Activated naive CD8-positive, alpha-beta T cell treated with anti-CD3 and anti-CD28 coated beads for 36 hours (primary cell): ENCODE results near the gene TMEM235. TPM values are rescaled to one million over a fixed set of nuclear protein-coding genes. Genes with fewer than 3 reads are reported as not detected.

Source experiments
- DNase-seq: peaks from one replicate; pipeline ENCODE4 v3.0.0; 2021
- H3K27ac Mint-ChIP-seq: one replicate; pipeline ENCODE4 v1.8.0; 2022; ENCODE audit warnings: mild to moderate bottlenecking, moderate library complexity, mixed read lengths
- H3K27me3 Mint-ChIP-seq: one replicate; pipeline ENCODE4 v1.8.0; 2022; ENCODE audit warnings: mild to moderate bottlenecking, mixed read lengths
- H3K36me3 Mint-ChIP-seq: one replicate; pipeline ENCODE4 v1.8.0; 2021; ENCODE audit warnings: mild to moderate bottlenecking, mixed read lengths
- H3K4me1 Mint-ChIP-seq: one replicate; pipeline ENCODE4 v1.8.0; 2021; ENCODE audit warnings: mixed read lengths
- H3K4me3 Mint-ChIP-seq: one replicate; pipeline ENCODE4 v1.8.0; 2022; ENCODE audit warnings: mild to moderate bottlenecking, moderate library complexity, mixed read lengths
- H3K9me3 Mint-ChIP-seq: one replicate; pipeline ENCODE4 v1.8.0; 2022; ENCODE audit warnings: mixed read lengths
- total RNA-seq, 2 experiments: library from RNA; stranded (reverse); gene quantifications; one replicate each; pipeline ENCODE4 v1.2.3, GENCODE V29; 2021

TMEM235 gene
- total RNA-seq, 2 experiments from 2014 or later: not detected

DNA sequence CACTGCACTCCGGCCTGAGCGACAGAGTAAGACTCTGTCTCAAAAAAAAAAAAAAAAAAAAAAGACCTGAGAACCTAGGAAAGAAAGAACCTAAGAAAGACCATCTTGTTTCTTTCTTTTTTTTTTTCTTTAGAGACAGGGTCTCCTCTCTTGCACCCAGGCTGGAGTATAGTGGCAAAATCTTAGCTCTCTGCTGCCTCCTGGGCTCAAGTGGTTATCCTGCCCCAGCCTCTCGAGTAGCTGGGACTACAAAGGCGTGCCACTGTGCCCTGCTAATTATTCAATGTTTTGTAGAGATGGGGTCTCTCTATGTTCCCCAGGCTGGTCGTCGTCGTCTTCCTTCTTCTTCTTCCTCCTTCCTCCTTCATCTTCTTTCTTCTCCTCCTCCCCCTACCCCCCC lies 25.1 kb upstream of the TMEM235 start:
- Mint-ChIP-seq H3K4me3 (no peak overlapping the region), H3K27me3 (no peaks in the 10 kb centered on the region), H3K36me3 (no peaks in the 10 kb centered on the region), H3K4me1 (no peaks in the 10 kb centered on the region), H3K9me3 (no peaks in the 10 kb centered on the region), H3K27ac (no peak overlapping the region)
- no peak for DNase-seq

DNA sequence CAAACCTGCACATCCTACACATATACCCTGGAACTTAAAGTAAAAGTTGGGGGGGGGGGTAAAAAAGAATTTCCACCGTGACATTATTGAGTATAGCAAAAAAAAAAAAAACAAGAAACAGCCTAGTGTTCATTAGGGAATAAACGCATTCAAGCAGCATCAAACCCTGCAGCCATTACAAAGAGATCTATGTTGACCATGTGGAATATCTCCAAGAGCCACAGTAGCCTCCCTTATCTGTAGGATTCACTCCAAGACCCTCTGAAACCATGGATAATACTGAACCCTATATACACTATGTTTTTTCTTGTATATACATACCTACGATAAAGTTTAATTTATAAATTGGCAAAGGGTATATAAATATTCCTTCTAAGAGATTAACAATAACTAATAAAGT lies 22.9 kb upstream of the TMEM235 start:
- H3K27me3 Mint-ChIP-seq: no peaks in the 10 kb centered on the region
- H3K27ac Mint-ChIP-seq: no peak overlapping the region
- H3K36me3 Mint-ChIP-seq: no peaks in the 10 kb centered on the region
- no peak overlapping the region for H3K4me3 Mint-ChIP-seq
- H3K4me1 Mint-ChIP-seq: no peaks in the 10 kb centered on the region
- no peaks in the 10 kb centered on the region for H3K9me3 Mint-ChIP-seq
- no peak for DNase-seq

DNA sequence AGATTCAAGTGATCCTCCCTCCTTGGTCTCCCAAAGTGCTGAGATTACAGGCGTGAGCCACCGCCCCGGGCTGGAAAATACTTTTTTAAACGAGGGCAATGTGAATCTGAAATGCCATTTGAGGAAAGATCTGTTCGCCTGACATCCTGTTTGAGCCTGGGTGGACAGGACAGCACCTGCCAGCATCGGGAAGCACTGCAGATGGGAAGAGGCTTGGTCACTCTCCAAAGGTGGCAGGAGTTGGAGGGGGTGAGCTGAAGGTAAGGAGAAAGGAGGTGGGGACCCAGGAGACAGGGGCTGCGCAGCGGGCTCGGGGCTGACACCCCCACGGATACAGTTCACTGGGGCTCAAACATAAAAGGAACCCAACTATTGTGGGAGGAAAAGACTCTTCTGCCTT lies 21.3 kb upstream of the TMEM235 start:
- no peak overlapping the region for H3K4me3 Mint-ChIP-seq
- no peak overlapping the region for H3K27ac Mint-ChIP-seq
- no peaks in the 10 kb centered on the region for H3K4me1 Mint-ChIP-seq
- no peaks in the 10 kb centered on the region for H3K27me3 Mint-ChIP-seq
- H3K9me3 Mint-ChIP-seq: no peaks in the 10 kb centered on the region
- peaks cover 5% of the 10 kb centered on the region for H3K36me3 Mint-ChIP-seq
- DNase-seq: no peak

- no peaks in the 10 kb centered on the region for H3K27me3 Mint-ChIP-seq
Observed at GRCh38 chr17:78211032-78211431, 20.4 kb upstream of the TMEM235 start.

DNA sequence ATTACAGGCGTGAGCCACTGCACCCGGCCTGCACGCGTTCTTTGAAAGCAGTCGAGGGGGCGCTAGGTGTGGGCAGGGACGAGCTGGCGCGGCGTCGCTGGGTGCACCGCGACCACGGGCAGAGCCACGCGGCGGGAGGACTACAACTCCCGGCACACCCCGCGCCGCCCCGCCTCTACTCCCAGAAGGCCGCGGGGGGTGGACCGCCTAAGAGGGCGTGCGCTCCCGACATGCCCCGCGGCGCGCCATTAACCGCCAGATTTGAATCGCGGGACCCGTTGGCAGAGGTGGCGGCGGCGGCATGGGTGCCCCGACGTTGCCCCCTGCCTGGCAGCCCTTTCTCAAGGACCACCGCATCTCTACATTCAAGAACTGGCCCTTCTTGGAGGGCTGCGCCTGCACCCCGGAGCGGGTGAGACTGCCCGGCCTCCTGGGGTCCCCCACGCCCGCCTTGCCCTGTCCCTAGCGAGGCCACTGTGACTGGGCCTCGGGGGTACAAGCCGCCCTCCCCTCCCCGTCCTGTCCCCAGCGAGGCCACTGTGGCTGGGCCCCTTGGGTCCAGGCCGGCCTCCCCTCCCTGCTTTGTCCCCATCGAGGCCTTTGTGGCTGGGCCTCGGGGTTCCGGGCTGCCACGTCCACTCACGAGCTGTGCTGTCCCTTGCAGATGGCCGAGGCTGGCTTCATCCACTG lies 17.3 kb upstream of the TMEM235 start, which contains the start of gene BIRC5:
TSS of gene BIRC5 (plus strand) at position 238 of the 690 bp plus-strand sequence. CDS start at position 302, 64 bp downstream.
- peak within 1 kb of the TSS; percentile 84 for H3K27ac Mint-ChIP-seq
- peaks cover 2% of the 10 kb centered on the region for H3K4me1 Mint-ChIP-seq
- H3K36me3 Mint-ChIP-seq: peaks cover 24% of the 10 kb centered on the region
- peak within 1 kb of the TSS; percentile 95 for H3K4me3 Mint-ChIP-seq
- DNase-seq: peak; percentile 95
- no peaks in the 10 kb centered on the region for H3K9me3 Mint-ChIP-seq
- no peaks in the 10 kb centered on the region for H3K27me3 Mint-ChIP-seq

More at GRCh38 chr17:78211032-78211431, 20.4 kb upstream of the TMEM235 start:
- DNase-seq: no peak
- H3K4me3 Mint-ChIP-seq: no peak overlapping the region
- H3K27ac Mint-ChIP-seq: no peak overlapping the region
- H3K4me1 Mint-ChIP-seq: no peaks in the 10 kb centered on the region
- no peaks in the 10 kb centered on the region for H3K9me3 Mint-ChIP-seq
- peaks cover 11% of the 10 kb centered on the region for H3K36me3 Mint-ChIP-seq

DNA sequence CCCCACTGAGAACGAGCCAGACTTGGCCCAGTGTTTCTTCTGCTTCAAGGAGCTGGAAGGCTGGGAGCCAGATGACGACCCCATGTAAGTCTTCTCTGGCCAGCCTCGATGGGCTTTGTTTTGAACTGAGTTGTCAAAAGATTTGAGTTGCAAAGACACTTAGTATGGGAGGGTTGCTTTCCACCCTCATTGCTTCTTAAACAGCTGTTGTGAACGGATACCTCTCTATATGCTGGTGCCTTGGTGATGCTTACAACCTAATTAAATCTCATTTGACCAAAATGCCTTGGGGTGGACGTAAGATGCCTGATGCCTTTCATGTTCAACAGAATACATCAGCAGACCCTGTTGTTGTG lies 16.7 kb upstream of the TMEM235 start:
- peaks cover 28% of the 10 kb centered on the region for H3K36me3 Mint-ChIP-seq
- peaks cover 2% of the 10 kb centered on the region for H3K4me1 Mint-ChIP-seq
- DNase-seq: no peak
- H3K27ac Mint-ChIP-seq: peak overlapping the region; percentile 84
- H3K27me3 Mint-ChIP-seq: no peaks in the 10 kb centered on the region
- peak overlapping the region; percentile 95 for H3K4me3 Mint-ChIP-seq
- no peaks in the 10 kb centered on the region for H3K9me3 Mint-ChIP-seq

DNA sequence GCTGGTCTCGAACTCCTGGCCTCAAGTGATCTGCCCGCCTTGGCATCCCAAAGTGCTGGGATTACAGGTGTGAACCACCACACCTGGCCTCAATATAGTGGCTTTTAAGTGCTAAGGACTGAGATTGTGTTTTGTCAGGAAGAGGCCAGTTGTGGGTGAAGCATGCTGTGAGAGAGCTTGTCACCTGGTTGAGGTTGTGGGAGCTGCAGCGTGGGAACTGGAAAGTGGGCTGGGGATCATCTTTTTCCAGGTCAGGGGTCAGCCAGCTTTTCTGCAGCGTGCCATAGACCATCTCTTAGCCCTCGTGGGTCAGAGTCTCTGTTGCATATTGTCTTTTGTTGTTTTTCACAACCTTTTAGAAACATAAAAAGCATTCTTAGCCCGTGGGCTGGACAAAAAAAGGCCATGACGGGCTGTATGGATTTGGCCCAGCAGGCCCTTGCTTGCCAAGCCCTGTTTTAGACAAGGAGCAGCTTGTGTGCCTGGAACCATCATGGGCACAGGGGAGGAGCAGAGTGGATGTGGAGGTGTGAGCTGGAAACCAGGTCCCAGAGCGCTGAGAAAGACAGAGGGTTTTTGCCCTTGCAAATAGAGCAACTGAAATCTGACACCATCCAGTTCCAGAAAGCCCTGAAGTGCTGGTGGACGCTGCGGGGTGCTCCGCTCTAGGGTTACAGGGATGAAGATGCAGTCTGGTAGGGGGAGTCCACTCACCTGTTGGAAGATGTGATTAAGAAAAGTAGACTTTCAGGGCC lies 11.9 kb upstream of the TMEM235 start:
- Mint-ChIP-seq H3K4me1 (peaks cover 2% of the 10 kb centered on the region), H3K36me3 (peaks cover 45% of the 10 kb centered on the region), H3K4me3 (no peak overlapping the region), H3K27me3 (no peaks in the 10 kb centered on the region), H3K27ac (no peak overlapping the region), H3K9me3 (no peaks in the 10 kb centered on the region)
- DNase-seq: no peak

GRCh38 chr17:78223061-78223460 lies 8.4 kb upstream of the TMEM235 start:
- no peak overlapping the region for H3K4me3 Mint-ChIP-seq
- no peak for DNase-seq
- H3K36me3 Mint-ChIP-seq: peaks cover 28% of the 10 kb centered on the region
- H3K27ac Mint-ChIP-seq: no peak overlapping the region
- no peaks in the 10 kb centered on the region for H3K9me3 Mint-ChIP-seq
- H3K4me1 Mint-ChIP-seq: peaks cover 7% of the 10 kb centered on the region
- peaks cover 10% of the 10 kb centered on the region for H3K27me3 Mint-ChIP-seq

DNA sequence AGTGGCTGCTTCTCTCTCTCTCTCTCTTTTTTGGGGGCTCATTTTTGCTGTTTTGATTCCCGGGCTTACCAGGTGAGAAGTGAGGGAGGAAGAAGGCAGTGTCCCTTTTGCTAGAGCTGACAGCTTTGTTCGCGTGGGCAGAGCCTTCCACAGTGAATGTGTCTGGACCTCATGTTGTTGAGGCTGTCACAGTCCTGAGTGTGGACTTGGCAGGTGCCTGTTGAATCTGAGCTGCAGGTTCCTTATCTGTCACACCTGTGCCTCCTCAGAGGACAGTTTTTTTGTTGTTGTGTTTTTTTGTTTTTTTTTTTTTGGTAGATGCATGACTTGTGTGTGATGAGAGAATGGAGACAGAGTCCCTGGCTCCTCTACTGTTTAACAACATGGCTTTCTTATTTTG lies 7.7 kb upstream of the TMEM235 start:
- H3K4me1 Mint-ChIP-seq: peaks cover 7% of the 10 kb centered on the region
- H3K9me3 Mint-ChIP-seq: no peaks in the 10 kb centered on the region
- peaks cover 26% of the 10 kb centered on the region for H3K36me3 Mint-ChIP-seq
- peaks cover 17% of the 10 kb centered on the region for H3K27me3 Mint-ChIP-seq
- DNase-seq: no peak
- H3K4me3 Mint-ChIP-seq: no peak overlapping the region
- H3K27ac Mint-ChIP-seq: no peak overlapping the region

- Mint-ChIP-seq H3K9me3 (no peaks in the 10 kb centered on the region), H3K27ac (no peak overlapping the region), H3K27me3 (peaks cover 24% of the 10 kb centered on the region), H3K4me1 (peaks cover 7% of the 10 kb centered on the region), H3K36me3 (peaks cover 20% of the 10 kb centered on the region), H3K4me3 (no peak overlapping the region)
- DNase-seq: no peak
Observed at GRCh38 chr17:78224231-78225087, 7.0 kb upstream of the TMEM235 start.

DNA sequence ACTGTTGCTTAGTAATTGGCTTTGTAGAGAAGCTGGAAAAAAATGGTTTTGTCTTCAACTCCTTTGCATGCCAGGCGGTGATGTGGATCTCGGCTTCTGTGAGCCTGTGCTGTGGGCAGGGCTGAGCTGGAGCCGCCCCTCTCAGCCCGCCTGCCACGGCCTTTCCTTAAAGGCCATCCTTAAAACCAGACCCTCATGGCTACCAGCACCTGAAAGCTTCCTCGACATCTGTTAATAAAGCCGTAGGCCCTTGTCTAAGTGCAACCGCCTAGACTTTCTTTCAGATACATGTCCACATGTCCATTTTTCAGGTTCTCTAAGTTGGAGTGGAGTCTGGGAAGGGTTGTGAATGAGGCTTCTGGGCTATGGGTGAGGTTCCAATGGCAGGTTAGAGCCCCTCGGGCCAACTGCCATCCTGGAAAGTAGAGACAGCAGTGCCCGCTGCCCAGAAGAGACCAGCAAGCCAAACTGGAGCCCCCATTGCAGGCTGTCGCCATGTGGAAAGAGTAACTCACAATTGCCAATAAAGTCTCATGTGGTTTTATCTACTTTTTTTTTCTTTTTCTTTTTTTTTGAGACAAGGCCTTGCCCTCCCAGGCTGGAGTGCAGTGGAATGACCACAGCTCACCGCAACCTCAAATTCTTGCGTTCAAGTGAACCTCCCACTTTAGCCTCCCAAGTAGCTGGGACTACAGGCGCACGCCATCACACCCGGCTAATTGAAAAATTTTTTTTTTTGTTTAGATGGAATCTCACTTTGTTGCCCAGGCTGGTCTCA lies 6.2 kb upstream of the TMEM235 start:
- no peak for DNase-seq
- H3K4me3 Mint-ChIP-seq: no peak overlapping the region
- H3K27ac Mint-ChIP-seq: no peak overlapping the region
- H3K36me3 Mint-ChIP-seq: peaks cover 15% of the 10 kb centered on the region
- no peaks in the 10 kb centered on the region for H3K9me3 Mint-ChIP-seq
- peaks cover 7% of the 10 kb centered on the region for H3K4me1 Mint-ChIP-seq
- H3K27me3 Mint-ChIP-seq: peaks cover 30% of the 10 kb centered on the region

GRCh38 chr17:78226055-78226758 lies 5.2 kb upstream of the TMEM235 start:
- H3K4me1 Mint-ChIP-seq: peaks cover 7% of the 10 kb centered on the region
- no peak for DNase-seq
- no peak overlapping the region for H3K4me3 Mint-ChIP-seq
- H3K27ac Mint-ChIP-seq: no peak overlapping the region
- no peaks in the 10 kb centered on the region for H3K9me3 Mint-ChIP-seq
- H3K36me3 Mint-ChIP-seq: peaks cover 11% of the 10 kb centered on the region
- H3K27me3 Mint-ChIP-seq: peaks cover 39% of the 10 kb centered on the region

- no peak for DNase-seq
- Mint-ChIP-seq H3K27ac (no peak overlapping the region), H3K36me3 (peaks cover 11% of the 10 kb centered on the region), H3K9me3 (no peaks in the 10 kb centered on the region), H3K4me1 (peaks cover 7% of the 10 kb centered on the region), H3K27me3 (peaks cover 44% of the 10 kb centered on the region), H3K4me3 (no peak overlapping the region)
Observed at GRCh38 chr17:78226759-78227454, 4.5 kb upstream of the TMEM235 start.
